HG03175 (cell line): ENCODE data around the gene TTC24.

Source experiments
- ATAC-seq: cut with Tn5 transposase; IDR thresholded peaks from one replicate; pipeline ENCODE4 v1.9.1; 2021; ENCODE audit warnings: mild to moderate bottlenecking, moderate library complexity; ENCODE audit not compliant: unreplicated experiment

TTC24 gene

GRCh38 chr1:156553860-156554485 is 25.6 kb upstream of the TTC24 start:
- no peak for ATAC-seq

DNA sequence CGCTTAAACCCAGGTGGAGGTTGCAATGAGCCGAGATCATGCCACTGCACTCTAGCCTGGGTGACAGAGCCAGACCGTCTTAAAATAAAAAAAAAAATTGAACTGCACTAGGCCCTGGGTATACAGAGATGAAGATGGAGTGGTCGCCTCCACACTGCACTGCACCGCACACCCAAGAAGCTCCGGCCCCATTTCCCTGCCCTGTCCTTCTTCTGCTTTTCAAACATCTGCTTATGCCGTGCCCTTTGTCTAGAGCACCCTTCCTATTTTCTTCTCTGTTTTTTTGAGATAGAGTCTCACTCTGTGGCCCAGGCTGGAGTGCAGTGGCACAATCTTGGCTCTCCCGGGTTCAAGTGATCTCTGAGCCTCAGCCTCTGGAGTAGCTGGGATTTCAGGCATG is 24.6 kb upstream of the TTC24 start:
- no peak for ATAC-seq

DNA sequence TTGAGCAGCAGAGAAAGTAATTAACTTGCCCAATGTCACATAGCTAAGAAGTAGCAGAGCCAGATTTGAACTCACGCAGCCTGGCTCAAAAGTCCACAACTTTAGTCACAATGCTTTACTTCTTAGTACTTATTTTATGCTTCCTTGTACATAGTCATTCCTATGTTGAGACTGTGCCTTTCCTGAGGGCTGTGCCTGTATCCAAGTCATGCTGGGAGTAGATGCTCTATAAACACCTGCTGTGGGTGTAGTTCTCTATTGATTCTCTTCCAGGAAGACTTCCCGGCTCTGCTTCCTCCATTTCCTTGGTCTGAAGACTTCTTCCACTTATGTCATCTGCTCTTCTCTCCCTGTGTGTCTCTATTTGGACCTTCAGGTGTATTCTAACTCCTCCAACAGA is 23.8 kb upstream of the TTC24 start:
- ATAC-seq = no peak

GRCh38 chr1:156556354-156556753 is 23.2 kb upstream of the TTC24 start:
- ATAC-seq = no peak

- ATAC-seq = no peak
Observed at GRCh38 chr1:156559086-156559796, 20.3 kb upstream of the TTC24 start.

DNA sequence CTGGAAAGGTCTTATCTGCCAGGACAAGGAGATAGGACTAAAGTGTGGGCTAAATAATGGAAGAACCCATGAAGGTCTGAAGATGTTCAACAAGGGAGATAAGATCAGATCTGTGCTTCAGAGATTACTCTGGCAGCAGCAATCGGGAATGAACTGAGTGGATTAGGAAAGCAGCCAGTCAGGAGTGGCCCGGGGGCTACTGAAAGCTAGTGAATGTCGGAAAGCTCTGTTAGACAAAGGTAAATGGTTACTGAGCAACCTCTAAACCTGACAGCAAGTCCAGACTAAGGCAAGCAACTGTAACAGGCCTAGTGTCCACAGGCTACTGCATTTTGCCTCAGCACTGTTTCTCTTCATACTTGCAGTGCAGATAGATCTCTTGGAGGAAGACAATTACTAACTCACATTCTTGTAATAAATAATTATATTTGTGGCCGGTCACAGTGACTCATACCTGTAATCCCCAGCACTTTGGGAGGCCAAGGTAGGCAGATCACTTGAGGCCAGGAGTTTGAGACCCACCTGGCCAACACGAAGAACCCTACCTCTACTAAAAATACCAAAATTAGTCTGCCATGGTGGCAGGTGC is 19.6 kb upstream of the TTC24 start:
- ATAC-seq = no peak

DNA sequence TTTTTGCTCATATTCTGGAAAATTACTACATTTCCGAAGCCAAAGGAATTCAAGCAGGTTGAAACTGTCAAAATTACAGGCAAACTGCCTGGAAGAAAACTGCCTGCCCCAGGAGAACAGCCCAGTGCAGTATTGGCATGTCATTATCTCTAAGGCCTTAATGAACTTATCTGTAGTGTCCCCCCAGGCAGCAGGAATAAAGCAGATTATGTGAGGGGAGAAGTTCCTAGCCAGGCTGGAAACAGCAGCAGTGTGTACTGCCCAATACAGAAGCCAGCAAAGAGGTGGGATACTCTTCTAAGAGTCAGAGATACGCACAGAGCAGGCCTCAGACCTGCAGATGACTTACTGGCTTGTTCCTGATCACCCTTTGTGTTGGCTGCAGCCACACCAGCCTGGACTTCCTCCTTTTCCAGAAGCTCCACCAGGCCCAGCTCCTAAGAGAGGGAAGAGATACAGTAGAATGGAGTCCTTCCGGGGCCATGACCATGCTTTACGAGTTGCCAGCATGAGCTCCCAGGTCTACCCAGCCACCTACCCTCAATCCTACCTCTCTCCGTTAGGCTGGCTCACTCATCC is 18.8 kb upstream of the TTC24 start:
- ATAC-seq = no peak

GRCh38 chr1:156565519-156565918 is 14.0 kb upstream of the TTC24 start:
- no peak for ATAC-seq

DNA sequence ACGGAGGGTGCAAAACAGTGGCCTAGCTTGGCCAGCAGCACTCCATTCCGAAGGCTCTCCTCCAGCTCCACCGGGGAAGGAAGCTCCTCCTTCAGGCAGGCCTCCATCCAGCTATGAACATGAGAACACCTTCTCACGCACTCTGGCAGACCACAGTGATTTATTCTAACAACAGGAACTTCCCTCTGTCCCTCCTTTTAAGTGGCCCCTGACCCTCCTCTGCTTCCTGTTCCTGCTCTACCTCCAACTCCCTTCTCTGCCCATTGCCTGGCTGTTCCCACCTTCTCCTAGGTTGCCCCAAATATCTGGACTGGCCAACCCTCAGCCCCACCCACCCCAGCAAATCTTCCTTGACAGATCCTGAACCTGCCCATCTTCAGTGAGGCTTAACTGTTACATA is 13.1 kb upstream of the TTC24 start:
- ATAC-seq = no peak

DNA sequence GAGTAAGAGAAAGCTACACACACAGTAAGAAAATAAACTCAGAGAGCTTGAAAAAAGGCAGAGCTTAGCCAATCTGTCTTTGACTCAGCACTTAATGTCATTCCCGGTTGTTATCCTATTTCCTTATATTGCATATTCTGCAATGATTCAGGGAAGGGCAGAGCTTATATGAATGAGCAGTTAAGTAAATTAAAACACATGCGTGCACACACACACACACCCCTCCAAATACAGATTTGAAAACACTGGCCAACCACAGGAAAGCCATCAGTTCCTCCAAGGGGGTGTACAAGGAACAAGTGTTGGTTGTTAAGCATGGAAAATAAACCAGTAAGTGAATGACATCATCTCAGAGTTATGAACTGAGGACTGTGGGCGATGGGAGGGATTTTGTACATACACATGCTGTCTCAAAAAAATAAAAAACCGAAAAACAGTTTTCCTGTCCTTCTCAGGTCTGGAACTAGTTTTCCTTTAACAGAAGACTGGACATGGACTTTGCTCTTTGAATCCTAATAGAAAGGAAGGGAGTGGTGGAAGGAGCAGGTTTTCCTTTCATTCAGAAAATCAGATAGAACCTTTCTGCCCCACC is 8.2 kb upstream of the TTC24 start:
- no peak for ATAC-seq

DNA sequence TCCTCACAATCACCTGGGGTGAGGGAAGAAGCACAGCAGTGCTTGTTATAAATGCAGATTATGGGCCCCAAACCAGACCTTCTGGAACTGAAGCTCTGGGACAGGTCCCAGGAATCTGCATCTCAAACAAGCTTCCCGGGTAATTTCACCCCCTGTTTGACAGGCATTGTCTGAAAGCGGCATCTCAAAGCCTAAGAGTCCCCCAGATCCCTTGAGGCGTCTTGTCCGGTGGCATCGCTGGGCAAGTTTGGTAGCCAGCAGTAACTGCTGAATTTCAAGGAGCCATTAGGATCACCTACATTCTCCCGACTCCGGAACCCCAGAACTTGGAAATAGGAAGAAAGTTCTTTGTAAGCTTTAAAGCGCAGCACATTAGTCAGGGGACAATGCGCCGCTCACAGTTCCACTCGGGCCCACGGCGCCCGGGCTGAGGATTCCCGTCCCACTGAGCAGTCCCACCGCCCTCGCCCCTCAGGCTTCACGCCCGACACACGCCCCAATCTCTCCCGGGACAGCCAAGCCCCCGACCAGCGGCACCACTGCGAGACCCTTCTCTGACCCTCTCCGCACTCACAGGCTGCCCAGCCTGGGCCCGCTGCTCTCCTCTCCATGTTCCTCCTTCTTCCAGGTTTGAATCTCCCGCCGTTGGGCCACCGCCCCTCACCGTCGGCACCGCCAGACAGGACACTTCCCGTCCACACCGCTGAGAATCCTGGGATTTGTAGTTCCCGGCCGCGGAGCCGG is 7.4 kb upstream of the TTC24 start, which contains the start of gene IQGAP3:
IQGAP3 (minus strand) TSS at position 647 of the 744 bp plus-strand sequence; CDS start at position 611, 36 bp downstream.
- peak; percentile 74 for ATAC-seq

DNA sequence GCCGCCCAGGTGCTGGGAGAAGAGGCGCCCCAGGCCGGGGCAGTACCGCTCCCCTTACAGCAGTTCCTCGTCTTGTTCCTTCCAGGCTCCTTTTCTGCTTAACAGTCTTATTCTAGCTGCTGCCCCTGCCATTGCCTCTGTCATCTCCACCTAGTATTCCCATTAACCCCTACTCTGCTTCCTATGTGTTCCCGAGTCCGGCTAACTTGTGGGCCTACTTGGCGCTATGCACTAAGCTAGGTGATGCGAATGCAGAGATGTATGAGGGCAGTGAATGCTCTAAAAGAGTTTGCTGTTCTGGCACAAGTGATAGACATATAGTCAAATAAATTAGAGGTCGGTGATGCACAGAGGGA is 6.9 kb upstream of the TTC24 start:
- no peak for ATAC-seq

GRCh38 chr1:156574039-156574633 is 5.4 kb upstream of the TTC24 start:
- ATAC-seq = no peak

GRCh38 chr1:156577550-156577949 is 2.0 kb upstream of the TTC24 start:
- no peak for ATAC-seq

GRCh38 chr1:156578055-156578454 is 1.5 kb upstream of the TTC24 start:
- ATAC-seq = no peak

DNA sequence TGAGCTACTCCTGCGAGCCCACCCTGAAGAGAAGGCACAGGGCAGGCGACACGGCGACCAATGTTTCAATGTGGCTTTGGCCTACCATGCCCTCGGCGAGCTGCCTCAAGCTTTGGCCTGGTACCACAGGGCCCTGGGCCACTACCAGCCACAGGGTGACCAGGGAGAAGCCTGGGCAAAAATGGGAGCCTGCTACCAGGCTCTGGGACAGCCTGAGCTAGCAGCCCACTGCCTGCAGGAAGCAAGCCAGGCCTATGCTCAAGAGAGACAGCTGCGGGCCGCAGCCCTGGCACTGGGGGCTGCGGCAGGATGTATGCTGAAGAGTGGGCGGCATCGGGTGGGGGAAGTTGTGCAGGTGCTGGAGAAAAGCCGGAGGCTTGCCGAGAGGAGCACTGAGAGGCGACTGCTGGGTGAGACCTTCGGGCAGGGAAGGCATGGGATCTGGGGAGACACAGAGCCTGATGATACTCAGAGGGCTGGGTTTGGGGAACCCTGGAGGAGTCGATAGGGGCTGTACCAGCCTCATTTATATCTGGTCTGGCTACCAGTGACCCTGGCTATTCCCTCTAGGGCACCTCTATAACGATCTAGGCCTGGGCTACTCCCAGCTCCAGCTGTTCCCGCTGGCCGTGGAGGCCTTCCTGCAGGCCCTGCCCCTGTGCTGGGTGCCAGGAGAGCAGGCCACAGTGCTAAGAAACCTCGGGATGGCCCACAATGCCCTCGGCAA is 2.3 kb downstream of the TTC24 start:
- no peak for ATAC-seq

DNA sequence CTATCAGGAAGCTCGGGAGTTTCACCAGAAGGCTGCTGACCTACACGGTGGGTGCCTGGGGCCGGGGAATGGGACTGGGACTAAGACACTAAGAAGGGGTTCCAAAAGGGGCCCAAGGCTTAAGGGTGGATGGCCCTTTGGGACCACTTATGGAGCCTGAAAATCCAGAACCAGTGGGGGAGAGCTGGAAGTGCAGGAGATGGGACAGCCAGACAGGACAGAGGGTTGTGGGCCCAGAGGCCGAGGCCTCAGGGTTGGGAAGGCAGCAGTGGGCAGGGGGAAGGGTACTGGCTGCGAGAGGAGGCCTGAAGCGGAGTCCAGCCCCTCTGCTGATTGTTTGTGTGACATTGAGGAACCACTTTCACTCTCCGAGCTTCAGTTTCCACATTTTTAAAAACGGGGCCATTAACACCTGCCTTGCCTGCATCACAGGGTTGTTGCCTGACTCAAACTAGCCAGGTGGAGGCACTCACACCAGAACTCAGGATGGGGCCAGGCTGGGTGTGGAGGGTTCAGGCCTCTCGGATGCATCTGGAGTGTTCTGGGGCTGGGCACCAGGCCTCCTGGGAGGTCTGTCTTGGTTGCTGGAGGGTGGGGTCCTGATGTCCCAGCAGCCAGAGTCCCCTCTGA is 3.0 kb downstream of the TTC24 start:
- ATAC-seq = no peak

DNA sequence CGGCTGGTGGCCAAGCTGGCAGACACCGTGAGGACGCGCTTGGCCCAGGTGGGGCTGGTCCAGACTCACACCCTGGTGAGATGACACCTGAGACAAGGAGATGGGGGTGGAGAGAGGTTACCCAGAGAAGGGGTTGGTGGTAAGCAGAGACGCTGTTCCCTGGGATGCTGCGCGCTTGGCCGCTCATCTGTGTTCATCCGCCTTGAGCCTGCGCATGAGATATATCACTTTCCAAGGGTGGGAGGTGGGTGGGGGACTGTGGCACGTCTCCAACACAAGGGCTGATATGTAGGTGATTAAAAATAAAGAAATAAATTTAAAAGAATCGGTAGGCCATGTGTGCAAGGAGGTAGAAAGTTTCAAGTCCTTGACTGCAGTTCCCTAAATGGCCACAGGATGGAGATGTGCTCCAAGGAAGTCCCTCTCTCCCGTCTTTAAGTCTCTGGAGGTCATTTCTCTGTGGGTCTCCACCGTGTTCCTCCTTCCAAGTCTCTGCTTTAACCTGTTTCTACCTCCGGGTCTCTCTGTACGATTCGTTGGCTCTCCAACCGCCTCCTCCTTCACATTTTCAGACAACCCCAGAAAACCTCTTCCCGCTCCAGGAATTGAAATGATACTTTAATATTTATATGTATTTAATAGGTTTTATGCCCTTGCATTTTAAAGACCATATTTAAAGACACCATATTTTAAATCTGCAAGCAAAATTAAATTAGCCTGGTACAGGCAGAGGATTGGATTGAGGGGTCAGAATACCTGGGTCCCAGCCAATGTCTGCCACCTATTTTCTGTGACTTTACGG is 4.5 kb downstream of the TTC24 start:
- ATAC-seq = no peak

DNA sequence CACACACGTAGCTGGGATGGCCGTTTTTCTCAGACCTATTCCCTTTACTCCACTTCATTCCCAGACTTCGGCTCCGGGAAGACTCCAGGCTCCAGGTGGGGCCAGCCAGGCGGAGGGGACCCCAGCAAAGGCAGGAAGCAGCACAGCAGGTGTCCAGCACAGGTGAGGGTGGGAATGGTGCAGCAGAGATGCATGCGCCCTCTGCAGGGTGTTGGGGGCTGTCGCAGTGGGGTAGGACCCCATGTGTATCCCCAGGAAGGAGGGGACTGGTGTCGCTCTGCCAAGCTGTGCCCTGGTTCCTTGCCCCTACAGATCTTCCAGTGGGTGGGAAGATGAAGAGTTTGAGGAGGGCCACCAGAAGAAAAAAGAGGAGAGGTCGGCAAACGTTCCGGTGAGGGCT is 5.3 kb downstream of the TTC24 start:
- no peak for ATAC-seq
